Pancreas (tissue), 10 donors: ENCODE results near the gene PROCA1. TPM values are rescaled to one million over a fixed set of nuclear protein-coding genes. Genes with fewer than 3 reads are reported as not detected.
"Not testable (repeated sequence)": the region's sequence is repeated elsewhere in the genome, so short reads cannot be mapped to it uniquely, and the experiment has no call there.

Experiments
- ATAC-seq, 4 donors: fragments of 200-7000 bp; cut with Tn5 transposase; one replicate each; pipeline versions ENCODE4 v1.8.0 to v1.9.1; 2020; ENCODE audit warnings: mild to moderate bottlenecking in 4 of 4, moderate library complexity in 4 of 4
- DNase-seq, 6 donors: peaks; one replicate each; pipeline ENCODE4 v3.0.0-alpha.2; 2020
- FAIRE-seq: peaks from 2 replicates; lab custom pipeline; 2012; peaks lifted over from hg19 to GRCh38; lab: Jason Lieb, UNC
- H3K27ac ChIP-seq, 4 donors: fragments of 200-600 bp; sonication (generic); 1 replicate in 3 of 4; 2 replicates in 1 of 4; pipeline versions ENCODE4 v1.5.0 to v1.8.0; 2020
- H3K27me3 ChIP-seq, 4 donors: fragments of 200-600 bp; one replicate each; pipeline ENCODE4 v1.8.0; 2021
- H3K36me3 ChIP-seq, 3 donors: fragments of 200-600 bp; sonication (generic) in 1 of 3; one replicate each; pipeline versions ENCODE4 v1.5.0 to v1.8.0; 2020 to 2021
- H3K4me1 ChIP-seq, 3 donors: fragments of 200-600 bp; one replicate each; pipeline ENCODE4 v1.8.0; 2021
- H3K4me3 ChIP-seq, 4 donors: fragments of 200-600 bp; sonication (generic) in 2 of 4; one replicate each; pipeline versions ENCODE4 v1.5.0 to v1.8.0; 2020 to 2021
- H3K9me3 ChIP-seq, 4 donors: fragments of 200-600 bp; one replicate each; pipeline ENCODE4 v1.8.0; 2021
- CTCF ChIP-seq, 4 donors: fragments of 200-600 bp; sonication (generic) in 3 of 4; IDR thresholded peaks; one replicate each; pipeline versions ENCODE4 v1.5.0 to v1.8.0; 2021; ENCODE audit warnings: antibody characterized with exemption in 4 of 4
- WGBS, 2 donors: extraction: QIAGEN DNeasy Blood & Tissue Kit; methylation state at CpG; one replicate each; pipeline ENCODE4 v1.1.7; 2013; 5-methylcytosine and 5-hydroxymethylcytosine counted together
- intact Hi-C, 3 donors: fragments of 100-400 bp; cut with DNase I; formaldehyde crosslinking; loops; one replicate each; pipeline versions ENCODE4 v1.11.1 to v1.14.2; 2022
- polyA plus RNA-seq, 2 donors: library from polyadenylated mRNA; stranded (reverse); fragments of 200-250 nt; gene quantifications; one replicate each; pipeline ENCODE4 v1.2.3, GENCODE V29; 2013
- total RNA-seq, 6 donors: library from RNA; stranded (reverse); fragmentation: NEBNext Ultra II Directional in 4 of 6; extraction: Animal tissue kit (Norgen Biotek cat#: 25700) in 4 of 6; gene quantifications; one replicate each; pipeline versions ENCODE4 v1.2.1 to v1.2.4, GENCODE V29; 2021 to 2023
- donor health status: healthy with polysubstance abuse.
- donor health status: DM: no; HTN: no; CAD: no; lungs with moderate emphysema.
- donor health status: DM: no; HTN: no; CAD: no.
- donor health status: control.
- donor health status: control.
- donor health status: Bipolar disorder and iron deficiency.
- donor health status: DM: yes; HTN: yes; CAD: no.
- donor health status: DM: no; HTN: no; CAD: no.
- donor health status: DM: no; HTN: no; CAD: no.
- donor health status: DM: yes; HTN: yes; CAD: no.

PROCA1 gene
- total and polyA plus RNA-seq, 8 donors, result 0.19 to 3.1 (median 0.43) TPM

DNA sequence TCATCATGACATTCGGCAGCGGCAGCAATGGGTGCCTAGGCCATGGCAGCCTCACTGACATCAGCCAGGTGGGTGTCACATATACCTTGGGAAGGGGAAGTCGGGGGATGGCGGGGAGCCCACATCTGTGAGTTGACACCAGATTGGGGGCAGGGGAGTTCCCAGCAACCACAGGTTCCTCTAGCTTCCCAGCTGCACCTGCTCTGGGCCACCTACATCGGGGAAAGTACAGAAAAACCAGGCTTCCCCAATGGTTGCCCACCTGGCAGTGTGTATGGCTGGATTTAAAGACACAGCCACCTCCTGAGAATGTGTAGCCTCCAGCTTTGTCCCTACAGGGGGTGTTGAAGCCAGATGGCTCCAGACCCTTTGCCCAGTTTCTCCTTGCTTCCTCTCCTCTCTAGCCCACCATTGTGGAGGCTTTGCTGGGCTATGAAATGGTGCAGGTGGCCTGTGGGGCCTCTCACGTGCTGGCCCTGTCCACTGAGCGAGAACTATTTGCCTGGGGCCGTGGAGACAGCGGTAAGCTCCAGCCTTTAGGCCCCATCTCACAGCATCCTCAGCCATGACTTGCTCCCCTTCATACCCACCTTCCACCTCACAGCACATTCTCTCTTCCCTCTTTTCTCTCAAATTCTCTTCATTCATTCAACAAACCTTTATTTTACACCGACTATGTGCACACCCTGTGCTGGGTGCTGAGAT lies 27.1 kb upstream of the PROCA1 start:
- ATAC-seq, result no peak
- FAIRE-seq, result no peak
- H3K27me3 ChIP-seq, result no peaks in the 10 kb centered on the region
- no peak overlapping the region for H3K4me3 ChIP-seq
- H3K9me3 ChIP-seq, result no peaks in the 10 kb centered on the region
- peaks cover 0 to 3% (median 0%) of the 10 kb centered on the region in 3 donors for H3K4me1 ChIP-seq
- intact Hi-C loops, result no loop called here
- 91 to 94% methylated on average over 10 of the region's 10 CpGs for WGBS, 2 donors
- no peaks in the 10 kb centered on the region for H3K36me3 ChIP-seq
- TF ChIP-seq CTCF (IDR thresholded peaks at IDR 0.05), result no peak
- no peak overlapping the region for H3K27ac ChIP-seq
- peak in 1 of 6 donors; percentile 36 for DNase-seq

DNA sequence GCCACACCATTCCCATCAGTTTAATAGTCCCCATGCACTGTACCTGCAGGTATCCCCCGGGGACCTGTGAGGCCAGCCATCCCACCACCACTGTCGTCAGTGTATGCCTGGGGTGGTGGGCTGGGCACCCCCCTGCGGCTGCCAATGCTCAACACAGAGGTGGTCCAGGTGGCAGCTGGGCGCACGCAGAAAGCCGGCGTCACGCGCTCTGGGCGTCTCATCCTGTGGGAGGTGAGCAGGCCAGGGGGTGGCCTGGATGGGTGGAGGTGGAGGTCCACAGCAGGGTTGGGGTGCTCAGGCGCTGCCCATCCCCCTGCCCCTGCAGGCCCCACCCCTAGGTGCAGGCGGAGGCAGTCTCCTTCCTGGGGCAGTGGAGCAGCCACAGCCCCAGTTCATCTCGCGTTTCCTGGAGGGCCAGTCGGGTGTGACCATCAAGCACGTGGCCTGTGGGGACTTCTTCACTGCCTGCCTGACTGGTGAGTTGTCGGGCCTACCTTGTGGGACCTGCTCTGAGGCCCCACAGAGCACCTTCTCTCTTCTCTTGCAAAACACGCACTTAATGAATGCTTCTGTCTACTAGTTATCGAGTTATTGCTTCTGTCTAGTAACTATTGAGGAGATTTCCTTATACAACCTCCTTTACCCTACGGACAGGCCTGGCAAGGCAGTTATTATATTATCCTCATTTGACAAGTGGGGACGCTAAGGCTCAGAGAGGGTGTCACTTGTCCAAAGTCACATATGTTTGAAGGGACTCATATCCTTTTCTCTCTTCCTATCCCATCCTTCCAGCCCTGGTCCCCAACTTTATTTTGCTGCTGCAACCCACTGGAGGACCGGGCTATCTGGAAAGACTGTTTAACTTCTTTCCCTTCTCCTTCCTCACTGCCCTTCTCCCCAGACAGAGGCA lies 26.3 kb upstream of the PROCA1 start:
- no peak for FAIRE-seq
- H3K27ac ChIP-seq, result no peak overlapping the region
- no peaks in the 10 kb centered on the region for H3K36me3 ChIP-seq
- intact Hi-C loops, result no loop called here
- H3K4me1 ChIP-seq, result peaks cover 0 to 3% (median 0%) of the 10 kb centered on the region in 3 donors
- no peak overlapping the region for H3K4me3 ChIP-seq
- TF ChIP-seq CTCF (IDR thresholded peaks at IDR 0.05), result no peak
- no peaks in the 10 kb centered on the region for H3K9me3 ChIP-seq
- ATAC-seq, result no peak
- WGBS, 2 donors, result 87 to 91% methylated on average over 21 to 22 of the region's 22 CpGs
- DNase-seq, result peak in 2 of 6 donors; percentile 20 to 63
- H3K27me3 ChIP-seq, result no peaks in the 10 kb centered on the region

DNA sequence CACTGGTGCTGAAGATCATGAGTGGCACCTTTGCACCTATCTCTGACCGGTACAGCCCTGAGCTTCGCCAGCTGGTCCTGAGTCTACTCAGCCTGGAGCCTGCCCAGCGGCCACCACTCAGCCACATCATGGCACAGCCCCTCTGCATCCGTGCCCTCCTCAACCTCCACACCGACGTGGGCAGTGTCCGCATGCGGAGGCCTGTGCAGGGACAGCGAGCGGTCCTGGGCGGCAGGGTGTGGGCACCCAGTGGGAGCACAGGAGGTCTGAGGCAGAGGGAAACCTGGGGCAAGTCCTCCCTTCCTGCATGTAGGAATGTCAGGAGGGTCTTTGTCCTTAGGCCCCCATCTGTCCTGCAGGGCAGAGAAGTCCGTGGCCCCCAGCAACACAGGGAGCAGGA lies 25.6 kb upstream of the PROCA1 start:
- FAIRE-seq (no peak), ATAC-seq (no peak), DNase-seq (peak in 2 of 6 donors; percentile 30 to 59)
- no peaks in the 10 kb centered on the region for H3K27me3 ChIP-seq
- H3K4me1 ChIP-seq, result no peaks in the 10 kb centered on the region
- 91 to 95% methylated on average over 12 of the region's 12 CpGs for WGBS, 2 donors
- intact Hi-C loops, result no loop called here
- H3K27ac ChIP-seq, result no peak overlapping the region
- H3K4me3 ChIP-seq, result no peak overlapping the region
- no peaks in the 10 kb centered on the region for H3K36me3 ChIP-seq
- H3K9me3 ChIP-seq, result no peaks in the 10 kb centered on the region
- no peak for TF ChIP-seq CTCF (IDR thresholded peaks at IDR 0.05)

DNA sequence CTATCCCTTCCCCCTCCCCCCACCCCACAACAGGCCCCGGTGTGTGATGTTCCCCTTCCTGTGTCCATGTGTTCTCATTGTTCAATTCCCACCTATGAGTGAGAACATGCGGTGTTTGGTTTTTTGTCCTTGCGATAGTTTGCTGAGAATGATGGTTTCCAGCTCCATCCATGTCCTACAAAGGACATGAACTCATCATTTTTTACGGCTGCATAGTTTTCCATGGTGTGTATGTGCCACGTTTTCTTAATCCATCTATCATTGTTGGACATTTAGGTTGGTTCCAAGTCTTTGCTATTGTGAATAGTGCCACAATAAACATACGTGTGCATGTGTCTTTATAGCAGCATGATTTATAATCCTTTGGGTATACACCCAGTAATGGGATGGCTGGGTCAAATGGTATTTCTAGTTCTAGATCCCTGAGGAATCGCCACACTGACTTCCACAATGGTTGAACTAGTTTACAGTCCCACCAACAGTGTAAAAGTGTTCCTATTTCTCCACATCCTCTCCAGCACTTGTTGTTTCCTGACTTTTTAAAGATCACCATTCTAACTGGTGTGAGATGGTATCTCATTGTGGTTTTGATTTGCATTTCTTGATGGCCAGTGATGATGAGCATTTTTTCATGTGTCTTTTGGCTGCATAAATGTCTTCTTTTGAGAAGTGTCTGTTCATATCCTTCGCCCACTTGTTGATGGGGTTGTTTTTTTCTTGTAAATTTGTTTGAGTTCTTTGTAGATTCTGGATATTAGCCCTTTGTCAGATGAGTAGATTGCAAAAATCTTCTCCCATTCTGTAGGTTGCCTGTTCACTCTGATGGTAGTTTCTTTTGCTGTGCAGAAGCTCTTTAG lies 24.5 kb upstream of the PROCA1 start:
- H3K27ac ChIP-seq, H3K27me3 ChIP-seq, H3K4me3 ChIP-seq, H3K9me3 ChIP-seq, FAIRE-seq, DNase-seq, H3K4me1 ChIP-seq, intact Hi-C loops, H3K36me3 ChIP-seq, ATAC-seq: not testable (repeated sequence)
- WGBS, 2 donors, result 90 to 94% methylated on average over 4 to 5 of the region's 8 CpGs

DNA sequence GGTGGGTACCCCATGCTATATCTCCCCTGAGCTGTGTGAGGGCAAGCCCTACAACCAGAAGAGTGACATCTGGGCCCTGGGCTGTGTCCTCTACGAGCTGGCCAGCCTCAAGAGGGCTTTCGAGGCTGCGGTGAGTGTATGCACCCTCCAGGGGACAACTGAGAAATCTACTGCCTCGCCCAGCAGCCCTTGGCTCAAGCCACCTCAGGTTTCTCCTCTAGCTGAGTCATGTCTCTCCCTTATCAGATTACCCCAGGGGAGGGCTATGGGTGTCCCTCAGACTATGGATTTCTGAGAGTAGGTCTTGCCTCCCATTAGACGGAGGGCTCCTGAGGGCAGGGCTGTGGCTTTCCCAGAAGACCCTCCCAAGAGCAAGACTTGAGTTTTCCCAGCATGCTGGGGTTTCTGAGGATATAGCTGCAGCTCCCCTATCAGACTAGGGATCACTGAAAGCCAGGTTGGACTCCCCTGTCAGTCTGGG lies 23.6 kb upstream of the PROCA1 start:
- 74 to 76% methylated on average over 5 of the region's 5 CpGs for WGBS, 2 donors
- no peaks in the 10 kb centered on the region for H3K4me1 ChIP-seq
- FAIRE-seq (no peak), ATAC-seq (peak in 1 of 4 donors; percentile 38), DNase-seq (peak in 2 of 6 donors; percentile 12 to 50)
- intact Hi-C loops, result no loop called here
- H3K4me3 ChIP-seq, result no peak overlapping the region
- no peak overlapping the region for H3K27ac ChIP-seq
- no peaks in the 10 kb centered on the region for H3K9me3 ChIP-seq
- no peak for TF ChIP-seq CTCF (IDR thresholded peaks at IDR 0.05)
- no peaks in the 10 kb centered on the region for H3K36me3 ChIP-seq
- no peaks in the 10 kb centered on the region for H3K27me3 ChIP-seq
